GM19023 (cell line): ENCODE measurements around the gene PADI2.
"Not testable (repeated sequence)": the region's sequence is repeated elsewhere in the genome, so short reads cannot be mapped to it uniquely, and the experiment has no call there.

Source experiments
- ATAC-seq: cut with Tn5 transposase; IDR thresholded peaks from one replicate; pipeline ENCODE4 v1.9.1; 2021; ENCODE audit warnings: mild to moderate bottlenecking, moderate library complexity; ENCODE audit not compliant: unreplicated experiment

PADI2 gene

DNA sequence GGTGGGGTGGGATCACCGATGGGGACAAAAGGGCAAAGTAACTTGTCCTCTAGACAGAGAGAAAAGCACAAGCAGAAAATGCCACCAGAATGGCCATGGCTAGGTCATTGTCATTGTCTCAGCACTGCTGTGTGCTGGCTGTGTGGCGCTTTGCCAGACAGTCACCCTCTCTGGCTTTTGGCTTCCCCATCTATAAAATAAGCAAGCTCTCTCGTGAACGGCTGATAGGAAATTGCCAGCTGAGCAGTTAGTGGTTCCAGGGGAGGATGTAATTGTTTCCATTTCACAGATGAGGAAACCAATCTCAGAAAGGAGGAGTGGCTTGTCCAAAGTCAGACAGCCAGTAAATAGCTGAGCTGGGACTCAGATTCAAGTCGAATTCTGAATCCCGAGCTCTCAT is 32.5 kb downstream of the PADI2 start:
- ATAC-seq: no peak

DNA sequence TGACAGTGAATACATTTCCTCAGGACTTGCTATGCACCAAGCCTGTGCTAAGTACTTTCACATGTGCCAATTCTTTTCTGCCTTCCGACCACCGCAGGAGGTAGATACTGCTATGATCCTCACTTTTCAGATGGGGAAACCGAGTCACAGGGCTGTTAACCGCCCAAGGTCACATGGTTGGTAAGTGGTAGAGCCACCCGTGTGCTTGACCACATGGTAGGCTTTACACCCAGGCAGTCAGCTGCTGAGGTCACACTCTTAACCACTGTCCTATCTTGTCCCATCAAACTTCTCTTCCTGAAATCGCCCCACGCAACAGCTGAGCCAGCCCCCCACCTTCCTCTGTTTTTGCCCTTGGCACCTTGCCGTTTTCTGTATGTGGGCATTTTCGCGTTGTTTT is 34.5 kb downstream of the PADI2 start:
- ATAC-seq: no peak

DNA sequence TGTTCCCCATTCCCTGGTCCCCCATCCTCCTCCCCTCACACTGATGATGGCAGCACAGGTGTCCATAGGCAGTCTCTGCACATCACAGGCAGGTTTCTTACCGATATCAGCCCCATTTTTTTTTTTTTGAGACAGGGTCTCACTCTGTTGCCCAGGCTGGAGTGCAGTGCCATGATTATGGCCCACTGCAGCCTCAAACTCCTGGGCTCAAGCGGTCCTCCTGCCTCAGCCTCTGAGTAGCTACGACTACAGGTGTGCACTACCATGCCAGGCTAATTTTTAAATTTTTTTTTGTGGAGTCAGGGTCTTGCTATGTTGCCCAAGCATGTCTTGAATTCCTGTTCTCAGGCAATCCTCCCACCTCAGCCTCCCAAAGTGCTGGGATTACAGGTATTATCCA is 36.5 kb downstream of the PADI2 start:
- ATAC-seq: no peak

DNA sequence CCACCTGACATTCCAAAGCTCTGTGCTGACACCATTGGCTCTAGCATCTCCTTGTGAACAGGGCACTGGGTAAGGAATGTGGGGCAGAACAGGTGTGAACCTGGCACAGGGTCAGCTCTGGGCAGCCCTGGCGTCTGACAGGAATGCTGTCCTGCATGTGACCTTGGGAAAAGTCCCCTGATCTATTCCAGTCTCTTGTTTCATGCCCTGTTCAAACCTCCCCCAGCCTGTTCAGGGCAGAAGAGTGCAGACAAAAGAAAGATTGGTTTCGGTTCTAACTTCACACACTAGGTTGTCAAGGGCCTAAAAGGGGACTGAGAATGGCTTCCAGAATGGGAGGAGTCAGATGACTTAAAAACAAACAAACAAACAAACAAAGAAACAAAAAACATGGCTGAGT is 37.8 kb downstream of the PADI2 start:
- no peak for ATAC-seq

DNA sequence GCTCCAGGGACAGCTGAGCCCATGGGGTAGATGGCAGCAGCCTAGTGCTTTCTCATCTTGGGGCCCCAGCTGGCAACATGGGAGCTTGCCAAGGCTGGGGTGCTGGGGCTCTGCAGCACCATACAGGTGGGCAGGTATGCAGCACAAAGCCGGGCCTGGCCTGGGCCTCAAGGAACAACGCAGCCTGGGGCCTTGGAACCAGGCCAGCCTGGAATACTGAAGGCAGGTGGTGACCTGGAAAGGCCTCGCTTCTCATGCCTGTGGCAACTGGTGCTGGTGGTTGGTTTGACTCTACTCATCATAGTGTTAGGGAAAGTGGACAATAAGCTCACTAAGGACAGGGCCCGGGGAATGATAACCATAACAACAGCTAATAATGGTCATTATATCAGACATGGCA is 38.4 kb downstream of the PADI2 start:
- ATAC-seq: no peak

DNA sequence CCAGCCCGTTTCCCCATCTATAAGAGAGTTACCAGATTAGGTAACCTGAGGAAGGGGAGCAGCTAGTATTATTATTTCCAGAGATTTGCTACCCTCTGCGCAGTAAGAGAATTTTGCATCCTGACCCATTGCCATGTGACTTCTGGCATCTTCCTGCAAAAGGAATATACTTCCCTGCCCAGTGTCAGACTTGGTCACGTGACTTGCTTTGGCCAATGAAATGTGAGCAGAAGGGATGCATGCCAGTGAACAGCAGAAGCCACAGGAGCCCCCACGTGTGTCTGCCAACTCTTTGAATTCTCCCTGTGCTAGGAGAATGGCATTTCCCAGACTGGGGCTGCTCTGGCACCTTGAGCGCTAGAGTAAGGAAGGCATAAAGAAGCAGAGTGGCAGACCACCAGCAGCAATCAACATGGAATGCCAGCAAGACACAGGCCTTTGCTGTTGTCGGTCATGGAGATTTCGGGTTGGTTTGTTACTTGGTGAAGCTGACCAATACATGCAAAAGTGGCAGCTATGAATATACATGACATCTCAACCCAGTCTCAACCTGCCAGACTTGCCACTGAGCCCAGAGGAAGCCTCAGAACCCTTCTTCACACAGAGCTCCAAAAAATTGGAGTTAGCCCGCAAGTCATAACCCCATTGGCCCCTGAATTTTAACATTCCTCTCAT is 39.0 kb downstream of the PADI2 start:
- no peak for ATAC-seq

DNA sequence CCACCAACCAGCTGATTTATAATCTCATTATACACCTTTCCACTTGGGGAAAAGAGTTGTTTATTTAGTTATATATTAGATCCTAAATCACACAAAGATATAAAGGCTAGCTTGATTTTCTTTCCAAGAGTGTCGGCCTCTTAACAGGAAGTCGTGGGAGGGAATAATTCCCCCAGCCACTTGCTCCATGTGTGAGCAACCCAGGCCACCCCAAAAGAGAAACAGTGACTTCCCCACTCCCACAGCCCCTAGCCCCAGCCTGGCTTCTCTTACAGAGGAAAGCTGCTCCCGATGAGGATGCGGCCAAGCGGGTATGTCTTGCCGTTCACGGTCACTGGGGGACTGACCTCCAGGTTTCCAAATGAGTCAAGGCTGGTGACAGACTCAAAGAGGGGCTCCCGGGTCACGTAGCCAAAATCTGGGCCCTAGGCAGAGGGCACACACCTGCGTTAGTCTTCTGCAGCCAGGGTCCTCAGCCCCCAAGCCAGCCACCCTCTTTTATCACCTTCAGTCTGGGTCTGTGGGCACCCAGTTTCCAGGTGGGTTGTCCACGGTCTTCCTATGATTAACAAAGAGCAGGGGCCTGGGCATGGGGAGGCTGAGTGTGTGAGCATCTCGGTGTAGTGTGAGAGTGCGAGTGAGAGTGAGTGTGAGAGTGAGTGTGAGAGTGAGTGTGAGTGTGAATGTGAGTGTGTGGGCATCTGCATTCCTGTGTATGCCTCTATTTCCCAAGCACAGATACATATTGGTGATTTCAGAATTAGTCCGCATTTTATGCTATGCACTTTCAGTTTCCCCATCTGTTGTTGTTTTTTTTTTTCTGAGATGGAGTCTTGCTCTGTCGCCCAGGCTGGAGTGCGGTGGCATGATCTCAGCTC is 40.0 kb downstream of the PADI2 start:
- no peak for ATAC-seq

DNA sequence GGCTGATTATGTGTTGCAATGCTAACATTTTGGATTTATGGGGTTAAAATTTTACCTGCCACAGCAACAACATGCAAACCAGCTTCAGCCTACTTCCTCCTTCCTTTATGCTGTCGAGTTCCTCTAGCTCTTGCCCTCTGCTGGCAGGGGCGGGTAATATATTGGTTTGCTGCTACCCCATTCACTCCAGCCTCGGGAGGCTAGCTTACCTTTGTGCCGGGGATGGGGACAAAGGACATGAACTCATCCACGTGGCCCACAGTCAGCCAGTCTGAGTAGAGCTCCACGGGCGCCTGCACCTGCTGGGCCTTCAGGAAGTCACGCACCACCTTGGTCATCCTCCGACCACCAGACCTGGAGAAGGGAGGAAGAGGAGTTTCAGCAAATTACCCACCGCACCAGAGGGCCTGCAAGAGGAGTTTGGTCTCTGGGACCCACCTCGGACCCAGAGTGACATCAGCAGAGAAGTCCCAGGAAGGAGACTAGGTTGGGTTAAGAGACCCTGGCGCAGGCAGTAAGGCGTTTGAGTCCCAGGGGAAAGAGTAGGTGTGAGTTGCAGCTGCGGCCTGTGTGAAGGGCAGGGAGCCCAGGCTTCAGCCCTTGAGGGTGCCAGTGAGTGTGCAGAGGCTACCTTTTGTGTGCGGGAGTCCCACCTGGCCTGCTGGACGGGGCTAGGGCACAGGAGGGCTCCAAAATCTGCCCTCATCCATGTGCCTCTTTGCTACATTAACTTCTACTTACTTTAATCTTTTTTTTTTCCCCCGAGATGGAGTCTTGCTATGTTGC is 43.6 kb downstream of the PADI2 start:
- ATAC-seq: no peak

DNA sequence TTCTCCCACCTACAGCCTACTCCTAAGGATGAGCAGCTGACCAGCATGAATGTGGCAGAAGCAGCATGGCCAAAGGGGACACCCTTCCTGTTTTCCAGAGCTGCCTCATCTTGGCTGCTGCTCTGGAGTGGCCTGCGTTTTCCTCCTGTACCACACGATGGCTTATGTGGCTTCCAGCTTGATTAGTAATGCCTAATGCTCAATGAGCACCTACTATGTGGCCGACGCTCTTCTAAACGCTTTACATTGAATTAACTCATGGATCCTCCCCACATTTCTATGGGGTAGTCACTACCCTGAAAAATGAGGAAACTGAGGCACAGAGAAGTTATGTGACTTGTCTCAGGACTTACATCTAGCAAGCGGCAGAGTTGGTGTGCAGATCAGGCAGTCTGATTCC is 47.5 kb downstream of the PADI2 start:
- no peak for ATAC-seq

DNA sequence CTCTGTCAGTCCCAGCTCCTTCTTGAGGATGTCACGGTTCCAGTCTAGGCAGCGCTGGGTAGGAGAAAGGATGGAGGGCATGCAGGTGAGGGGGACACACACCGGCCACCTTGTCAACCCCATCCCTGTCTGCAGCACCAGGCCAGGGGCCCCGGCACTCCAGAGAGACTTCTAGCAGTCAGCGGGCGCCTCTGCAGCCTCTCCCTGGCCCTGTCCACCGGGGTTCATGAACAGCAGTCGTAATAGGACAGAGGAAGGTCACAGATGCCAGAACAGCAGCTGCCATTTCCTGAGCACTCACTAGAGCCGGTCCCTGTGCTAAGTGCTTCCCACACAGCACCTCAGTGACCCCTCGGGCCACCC is 49.1 kb downstream of the PADI2 start:
- ATAC-seq: no peak

DNA sequence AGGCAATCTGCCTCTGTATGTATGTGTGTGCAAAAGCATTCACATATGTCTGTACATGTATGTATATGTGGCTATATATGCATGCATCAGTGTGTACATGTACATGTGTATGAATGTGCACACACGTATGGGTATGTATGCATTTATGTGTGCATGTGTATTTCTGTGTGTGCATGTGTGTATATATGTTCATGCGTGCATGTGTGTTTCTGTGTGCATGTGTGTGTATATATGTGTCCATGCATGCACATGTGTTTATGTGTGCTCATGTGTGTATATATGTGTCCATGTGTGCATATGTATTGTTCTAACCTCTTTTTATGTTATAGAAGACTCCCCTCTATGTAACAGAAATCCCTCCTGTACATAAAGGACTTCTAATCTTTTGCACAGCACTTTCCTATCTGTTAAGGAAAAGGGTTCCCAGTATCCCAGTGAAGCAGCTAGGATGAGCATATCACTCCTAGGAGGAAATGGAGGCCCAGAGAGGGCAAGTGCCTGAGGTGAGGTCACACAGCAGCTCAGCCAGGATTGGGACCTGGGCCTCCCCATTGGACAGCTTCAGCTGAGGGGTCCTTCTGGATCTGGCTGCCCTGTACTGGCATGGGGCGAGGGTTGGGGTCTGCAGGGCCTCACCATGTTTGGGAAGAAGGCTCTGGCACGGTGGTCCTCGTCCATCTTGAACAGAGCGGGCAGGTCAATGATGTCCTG is 49.6 kb downstream of the PADI2 start:
- no peak for ATAC-seq

DNA sequence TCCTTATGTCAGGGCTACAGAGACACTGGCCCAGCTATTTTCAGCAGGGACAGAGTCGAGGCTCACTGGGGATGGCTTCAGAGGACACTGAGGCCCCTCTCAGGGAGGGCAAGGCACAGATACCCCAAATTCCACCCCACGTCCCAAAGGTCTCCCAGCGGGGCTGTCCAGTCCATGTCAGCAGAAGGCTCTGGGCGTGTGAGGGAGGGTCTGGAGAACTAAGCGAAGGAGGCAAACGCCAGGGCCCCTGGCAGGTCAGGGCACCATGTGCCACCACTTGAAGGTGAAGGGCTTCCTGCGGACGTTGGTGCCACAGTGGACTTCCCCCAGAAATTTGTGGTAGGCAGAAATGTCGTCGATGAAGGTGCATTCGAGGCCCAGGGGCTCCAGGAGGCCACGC is 50.5 kb downstream of the PADI2 start:
- ATAC-seq: no peak

DNA sequence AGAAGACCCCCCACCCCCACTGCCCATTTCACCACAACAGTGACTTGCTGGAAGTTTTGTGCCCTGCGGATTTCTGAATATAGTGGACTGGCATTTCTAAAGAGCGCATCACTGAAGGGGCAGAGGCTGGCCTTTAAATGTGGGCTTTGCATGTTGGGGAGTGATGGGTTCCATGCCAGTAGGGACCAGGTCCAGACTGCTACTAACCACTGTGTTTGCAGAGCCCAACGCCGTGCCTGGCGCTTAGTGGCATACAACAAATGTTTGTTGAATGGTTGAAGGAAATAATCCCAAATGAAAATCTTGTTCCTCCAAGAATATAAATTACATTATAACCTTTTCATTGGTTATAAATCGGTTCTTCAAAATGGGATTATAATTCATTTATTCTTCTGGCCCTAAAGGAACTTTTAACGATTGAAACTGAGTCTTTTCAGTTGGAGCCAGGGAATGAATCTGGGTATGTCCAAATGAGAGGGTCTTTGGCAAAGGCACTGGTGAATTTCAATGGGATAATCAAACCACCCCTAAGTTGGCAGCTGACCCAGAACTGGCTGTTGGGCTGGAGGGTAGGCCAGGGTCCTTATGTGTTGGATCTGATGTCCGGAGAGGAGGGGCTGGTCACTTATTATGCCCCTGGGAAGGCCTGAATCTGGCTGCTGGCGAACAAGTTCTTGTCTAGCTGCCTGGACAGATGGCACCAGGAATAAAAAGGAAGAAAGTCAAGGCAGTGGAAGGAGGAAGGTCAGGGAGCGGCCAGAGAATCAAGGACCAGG is 51.6 kb downstream of the PADI2 start:
- ATAC-seq: no peak

DNA sequence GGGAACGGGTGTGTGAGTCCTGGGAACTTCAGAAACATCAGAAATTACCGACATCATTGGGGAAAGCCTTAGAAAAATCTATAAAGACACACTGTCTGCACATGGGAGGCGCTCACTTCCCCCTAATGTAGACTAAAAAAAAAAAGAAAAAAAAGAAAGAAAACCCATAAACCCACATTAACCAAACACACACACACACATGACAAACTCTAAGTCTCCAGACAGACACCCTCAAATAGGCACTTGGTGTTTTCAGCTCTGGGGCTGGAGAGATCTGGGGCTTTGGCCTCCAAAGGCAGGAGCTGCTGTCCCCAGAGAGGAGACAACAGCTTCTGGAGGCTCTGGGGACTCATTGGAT is 52.2 kb downstream of the PADI2 start:
- no peak for ATAC-seq

DNA sequence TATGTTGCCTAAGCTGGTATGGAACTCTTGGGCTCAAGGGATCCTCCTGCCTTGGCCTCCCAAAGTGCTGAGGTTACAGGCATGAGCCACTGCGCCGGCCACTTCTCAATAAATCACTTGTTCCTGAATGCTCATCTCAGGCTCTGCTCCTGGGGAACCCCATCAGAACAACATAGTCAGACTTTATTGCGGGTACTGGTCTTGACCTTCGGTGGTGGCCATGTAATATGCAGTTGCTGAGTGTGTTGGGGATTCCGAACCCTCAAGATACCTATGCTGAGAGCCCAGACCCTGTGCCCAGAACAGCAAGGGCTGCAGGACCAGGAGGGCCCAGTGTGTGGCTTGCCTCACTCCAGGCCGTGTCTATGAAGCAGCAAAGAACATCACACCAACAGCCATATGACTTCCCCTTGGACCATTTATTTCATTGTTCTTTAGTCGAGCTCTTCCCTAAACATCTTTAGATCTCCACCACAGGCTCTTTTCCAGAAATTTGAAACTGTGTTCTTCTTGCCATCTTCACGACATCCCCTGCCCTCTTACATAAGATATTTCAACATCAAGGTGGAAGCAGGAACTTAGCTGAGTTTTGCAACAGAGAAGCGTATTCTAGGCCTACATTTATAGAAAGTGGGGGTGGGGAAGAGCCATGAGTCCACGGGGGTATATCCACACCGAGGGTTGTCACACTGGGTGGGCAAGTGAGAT is 52.7 kb downstream of the PADI2 start:
- ATAC-seq: no peak

DNA sequence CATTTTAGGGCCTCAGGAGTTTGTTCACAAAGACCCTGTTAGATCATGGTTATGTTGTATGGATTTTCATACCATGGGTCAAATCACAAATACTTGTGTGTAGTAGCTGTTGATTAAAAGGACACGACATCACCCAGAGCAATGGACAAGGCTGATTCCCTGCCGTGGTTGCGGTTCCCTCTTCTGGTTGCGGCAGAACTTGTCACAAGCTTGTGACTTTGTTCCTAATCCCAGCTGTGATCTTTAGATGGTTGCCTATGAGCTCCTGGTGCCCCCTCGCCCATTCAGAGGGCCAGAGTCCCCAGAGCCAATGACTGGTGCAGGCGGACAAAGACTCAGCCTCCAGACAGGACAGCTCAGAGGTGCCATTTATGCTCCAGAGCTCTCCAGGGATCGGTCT is 53.6 kb downstream of the PADI2 start:
- ATAC-seq: no peak

DNA sequence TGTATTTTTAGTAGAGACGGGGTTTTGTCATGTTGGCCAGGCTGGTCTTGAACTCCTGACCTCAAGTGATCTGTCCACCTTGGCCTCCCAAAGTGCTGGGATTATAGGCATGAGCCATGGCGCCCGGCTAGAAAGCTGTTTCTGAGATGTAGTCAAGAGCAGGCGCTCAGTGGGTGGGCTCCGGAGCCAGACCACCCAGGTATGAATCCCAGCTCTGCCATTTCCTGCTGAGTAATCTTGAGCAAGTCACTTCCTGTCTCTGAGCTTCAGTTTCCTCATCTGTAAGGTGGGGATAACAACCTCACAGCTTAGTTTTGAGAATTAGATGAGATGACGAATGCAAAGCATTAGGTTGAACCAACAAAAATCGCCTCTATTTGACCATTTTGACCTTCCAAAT is 56.5 kb downstream of the PADI2 start:
- ATAC-seq: not testable (repeated sequence)

DNA sequence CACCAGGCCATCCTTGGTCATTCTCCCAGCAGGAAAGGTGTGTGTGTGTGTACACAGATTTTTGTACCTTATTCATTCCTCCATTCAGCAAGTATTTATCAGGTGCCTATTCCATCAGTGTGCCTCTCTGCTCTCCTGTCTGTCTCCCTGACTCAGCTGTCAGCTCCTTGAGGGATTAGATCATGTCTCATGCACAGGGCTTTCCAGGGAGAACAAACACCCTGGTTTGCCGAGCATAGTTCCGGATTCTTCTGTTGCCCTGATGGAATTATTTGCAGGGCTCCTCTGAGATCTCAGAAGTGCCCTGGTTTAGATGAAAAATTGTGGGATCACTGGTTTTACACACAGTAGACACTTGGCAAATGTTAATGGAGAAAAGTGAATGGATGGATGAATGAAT is 57.4 kb downstream of the PADI2 start:
- no peak for ATAC-seq

DNA sequence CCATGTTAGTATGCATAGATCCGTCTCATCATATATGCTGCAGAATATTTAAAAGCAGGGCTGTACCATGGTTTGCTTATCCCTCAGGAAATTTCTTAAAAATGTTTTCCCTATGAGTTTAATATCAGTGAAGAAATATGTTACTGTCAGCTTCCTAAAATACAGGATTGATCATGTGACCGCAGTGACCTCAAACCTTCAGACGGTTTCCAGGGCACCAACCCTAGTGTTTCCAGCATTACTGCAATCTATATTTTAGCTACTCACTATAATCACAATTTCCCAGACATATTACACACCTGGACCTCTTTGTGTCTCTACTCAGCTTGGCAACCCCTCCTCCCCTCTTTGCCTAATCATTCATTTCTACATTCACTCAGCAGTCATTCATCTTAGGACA is 57.8 kb downstream of the PADI2 start:
- ATAC-seq: no peak

DNA sequence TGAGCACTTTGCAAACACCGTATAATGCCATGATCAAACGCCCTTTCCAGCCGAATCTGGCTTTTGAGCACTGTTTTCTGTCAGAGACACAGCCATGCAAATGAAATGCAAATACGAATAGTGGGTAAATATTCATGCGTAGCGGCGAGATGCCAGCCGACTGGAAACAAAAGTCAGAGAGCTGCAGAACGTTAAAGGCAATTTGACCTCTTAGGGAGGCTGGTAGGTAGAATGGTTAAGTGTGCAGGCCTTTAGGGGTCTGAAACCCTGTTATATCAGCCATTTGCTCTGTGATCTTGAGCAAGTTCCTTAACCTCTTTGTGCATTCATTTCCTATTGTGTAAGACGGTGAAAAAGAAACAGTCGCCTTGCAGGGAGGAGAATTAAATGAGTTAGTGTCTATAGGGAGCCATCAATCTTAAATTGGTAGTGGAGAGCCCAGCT is 58.9 kb downstream of the PADI2 start:
- no peak for ATAC-seq
